GM20431 (cell line): ENCODE data around the gene BTBD7.

Experiments
- in situ Hi-C: fragments of 300-500 bp; cut with MseI, MboI; formaldehyde crosslinking; loops from one replicate; pipeline ENCODE4 v1.15.0; 2020; ENCODE audit warnings: low sequenced_read_pairs; ENCODE audit not compliant: unreplicated experiment

The BTBD7 gene

GRCh38 chr14:93305725-93306418 lies 27.0 kb downstream of the BTBD7 start:
- in situ Hi-C loops, result no loop called here

DNA sequence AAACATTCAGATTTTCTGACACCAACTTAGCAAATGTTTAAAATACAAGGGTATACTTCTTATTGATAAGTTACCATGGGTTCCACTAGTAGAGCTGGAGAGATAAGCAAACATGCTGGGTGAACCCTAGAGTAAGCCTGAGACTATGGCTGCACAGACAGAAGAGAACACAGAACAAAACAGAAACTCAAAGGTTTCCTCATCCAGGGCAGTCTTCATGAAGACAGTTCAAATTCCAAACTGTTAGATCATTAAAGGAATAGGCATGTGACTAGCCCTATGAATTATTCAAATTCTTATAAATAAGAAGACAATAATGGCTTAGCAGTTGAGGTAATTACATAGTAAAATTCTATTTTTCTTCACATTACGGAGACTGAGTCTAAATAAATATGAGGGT lies 28.1 kb downstream of the BTBD7 start:
- in situ Hi-C loops, result no loop called here

DNA sequence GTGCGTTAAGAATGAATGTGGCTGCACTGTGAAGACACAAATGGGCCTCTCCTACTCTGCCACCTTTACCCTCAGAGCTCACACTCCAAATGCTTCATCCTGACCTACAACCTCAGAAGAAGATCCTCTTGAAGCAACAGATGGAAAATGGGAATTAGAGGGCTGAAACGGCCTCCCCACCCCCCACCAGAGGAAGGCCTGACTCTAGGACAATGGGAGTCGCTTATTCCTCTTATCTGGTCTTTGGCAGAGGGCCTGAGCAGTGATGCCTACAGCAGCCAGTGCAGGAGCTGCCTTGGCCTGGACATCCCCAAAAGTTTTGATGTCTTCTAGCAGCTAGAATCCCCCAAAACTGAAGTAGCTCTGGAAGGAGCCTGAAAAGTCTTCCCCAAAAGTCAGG lies 29.2 kb downstream of the BTBD7 start:
- in situ Hi-C loops, result no loop called here

DNA sequence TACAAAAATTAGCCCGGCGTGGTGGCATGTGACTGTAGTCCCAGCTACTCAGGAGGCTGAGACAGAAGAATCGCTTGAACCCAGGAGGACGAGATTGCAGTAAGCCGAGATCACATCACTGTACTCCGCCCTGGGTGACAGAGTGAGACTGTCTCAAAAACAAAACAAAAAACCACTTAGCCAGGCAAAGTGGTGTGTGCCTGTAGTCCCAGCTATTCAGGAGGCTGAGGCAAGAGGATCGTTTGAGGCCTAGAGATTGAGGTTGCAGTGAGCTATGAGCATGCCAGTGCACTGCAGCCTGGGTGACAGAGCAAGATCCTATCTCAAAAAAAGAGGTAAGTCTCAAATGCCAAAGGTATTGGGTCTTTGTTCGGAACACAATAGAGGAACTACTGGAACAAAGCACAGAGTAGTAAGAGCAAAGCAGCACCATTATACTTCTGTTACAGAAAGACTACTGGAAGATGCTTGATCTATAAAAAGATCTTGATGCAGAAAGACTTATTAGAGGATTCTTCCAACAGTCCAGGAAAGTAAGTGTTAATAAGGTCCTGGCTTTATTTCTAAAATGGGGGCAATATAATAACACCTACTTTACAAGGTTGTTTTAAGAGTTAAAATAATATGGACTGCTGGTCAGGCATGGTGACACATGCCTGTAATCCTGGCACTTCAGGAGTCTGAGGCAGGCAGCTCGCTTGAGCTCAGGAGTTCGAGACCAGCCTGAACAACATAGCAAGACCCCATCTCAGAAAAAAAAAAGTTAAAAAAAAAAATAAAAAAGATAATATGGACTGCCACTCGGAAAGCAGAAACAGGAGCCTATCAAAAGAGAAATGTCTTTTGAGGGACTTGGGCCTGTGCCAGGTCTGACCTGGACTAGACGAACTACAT lies 29.9 kb downstream of the BTBD7 start:
- in situ Hi-C loops, result no loop called here

DNA sequence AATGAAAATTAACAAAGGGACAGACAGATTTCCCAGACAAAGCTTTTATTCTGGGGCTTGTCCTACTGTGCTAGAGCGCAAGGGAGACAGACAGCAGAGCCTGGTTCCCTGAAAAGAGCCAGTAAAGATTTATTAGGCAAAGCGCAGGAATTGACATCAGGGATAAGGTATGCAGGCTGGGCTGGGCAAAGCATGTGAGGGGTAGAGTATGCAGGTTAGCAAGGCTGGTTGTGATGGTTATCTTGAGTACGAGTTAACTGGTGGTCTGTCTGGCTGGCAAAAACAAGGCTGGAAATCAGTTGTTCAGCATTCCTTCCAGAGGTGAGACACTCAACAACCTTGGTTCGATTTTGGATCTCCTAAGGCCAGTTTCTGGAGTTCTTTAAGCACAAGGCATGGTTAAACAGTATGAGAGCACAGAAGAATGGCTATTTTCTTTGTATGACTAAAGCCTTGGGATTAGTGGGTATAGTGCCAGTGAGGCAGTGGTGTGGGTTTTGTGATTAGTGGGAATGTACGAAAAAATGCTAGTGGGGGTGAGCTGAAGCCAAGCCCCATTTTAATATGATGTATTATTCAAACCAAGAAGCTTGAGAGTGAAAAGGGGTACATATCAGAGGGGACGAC lies 30.9 kb downstream of the BTBD7 start:
- in situ Hi-C loops, result no loop called here

DNA sequence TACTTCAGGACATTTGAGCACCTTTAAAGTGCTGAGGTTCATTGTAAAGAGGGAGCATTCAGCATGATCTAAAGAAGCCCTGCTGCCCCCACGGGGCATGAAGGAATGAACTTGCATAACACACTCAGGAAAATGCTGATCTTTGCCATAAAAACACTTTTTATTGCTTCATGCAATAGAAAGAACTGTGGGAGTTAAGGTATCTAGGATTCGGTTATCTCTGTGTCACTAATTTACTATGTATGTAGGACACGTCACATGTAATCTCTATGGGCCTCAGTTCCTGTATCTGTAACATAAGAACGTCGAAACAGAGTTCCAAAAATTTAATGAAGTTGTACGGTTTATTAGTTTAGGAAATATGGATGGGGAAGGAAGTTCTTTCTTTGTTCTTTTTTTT lies 33.0 kb downstream of the BTBD7 start:
- in situ Hi-C loops, result no loop called here

DNA sequence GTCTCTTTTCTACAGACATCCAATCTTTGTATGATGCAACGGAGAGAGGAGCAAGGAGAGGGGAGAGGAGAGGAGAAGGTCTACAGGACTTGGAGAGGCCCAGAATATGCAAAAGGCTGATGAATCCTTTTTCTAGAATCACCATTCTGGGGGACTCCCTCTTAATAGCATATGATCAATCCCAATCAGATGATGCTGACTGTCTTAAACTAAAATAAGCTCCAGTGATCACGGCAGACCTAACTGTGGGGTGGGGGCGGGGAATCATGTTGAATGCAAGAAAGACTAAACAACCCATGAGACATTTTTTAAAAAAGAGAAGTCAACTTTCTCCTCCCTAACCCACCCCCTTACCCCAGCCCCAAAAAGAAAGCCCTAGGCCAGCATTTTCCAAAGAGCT lies 33.4 kb downstream of the BTBD7 start:
- in situ Hi-C loops, result no loop called here

DNA sequence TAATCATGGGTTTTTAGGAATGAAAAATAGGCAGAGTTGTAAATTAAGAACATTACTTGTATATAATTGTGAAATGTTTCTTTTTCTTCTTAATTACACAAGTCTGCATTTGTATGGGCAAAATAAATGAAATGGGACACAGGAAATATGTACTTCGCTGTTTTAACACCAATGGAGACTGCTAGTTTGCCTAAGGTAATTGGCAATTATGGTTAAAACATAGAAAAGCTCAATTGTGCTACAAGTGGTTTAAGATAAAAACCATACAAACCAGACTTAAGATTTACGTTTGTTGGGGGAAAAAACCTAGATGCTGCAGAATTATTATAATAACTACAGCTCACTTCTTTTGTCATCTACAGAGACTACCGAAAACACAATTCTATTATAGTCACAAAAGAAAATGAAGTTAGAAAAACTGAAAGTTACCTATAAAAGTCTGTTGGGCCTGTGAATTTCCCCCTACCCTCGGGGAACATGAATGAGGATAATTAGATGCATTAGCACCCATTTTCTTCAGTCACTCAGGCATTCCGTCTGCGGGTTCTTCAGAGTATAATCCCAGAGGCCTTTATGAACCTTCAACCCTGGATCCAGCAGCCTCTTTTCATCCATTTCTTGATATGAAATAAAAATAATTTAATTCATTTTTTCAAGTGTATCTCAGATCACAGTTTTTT lies 37.2 kb downstream of the BTBD7 start:
- in situ Hi-C loops, result no loop called here

DNA sequence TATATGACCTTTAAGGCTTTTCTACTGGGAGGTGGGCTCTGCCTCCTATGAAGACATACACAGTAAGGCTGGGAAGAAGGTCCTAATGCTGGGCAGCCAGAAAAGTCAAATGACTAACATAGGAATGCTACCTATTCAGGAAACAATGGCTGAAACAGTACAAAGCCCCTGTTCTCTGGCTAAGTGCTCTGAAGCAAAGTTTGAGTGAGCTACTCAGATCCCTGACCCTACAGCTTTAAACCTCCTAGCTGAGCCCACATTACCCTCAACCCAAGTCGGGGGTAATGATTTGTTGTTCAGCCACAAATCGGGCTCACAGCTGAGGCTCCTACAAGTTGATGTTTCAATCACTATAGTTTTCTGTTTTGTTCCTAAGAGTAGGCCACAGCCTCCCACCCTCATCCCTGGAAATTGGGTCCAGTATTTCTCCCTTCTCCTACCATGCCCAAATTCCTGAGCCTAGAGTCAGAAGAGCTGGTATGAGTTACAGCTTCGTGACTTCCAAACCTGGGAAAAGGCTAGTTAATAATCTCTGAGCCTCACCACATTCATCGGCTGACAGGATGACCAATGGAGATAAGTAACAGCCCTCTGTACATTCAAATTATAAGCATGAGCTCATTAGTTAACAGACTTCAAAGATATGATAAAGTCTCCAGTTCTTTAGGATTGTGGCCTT lies 46.5 kb downstream of the BTBD7 start:
- in situ Hi-C loops, result no loop called here

GRCh38 chr14:93285044-93285443 lies 47.8 kb downstream of the BTBD7 start:
- in situ Hi-C loops, result no loop called here

GRCh38 chr14:93281937-93282336 lies 50.9 kb downstream of the BTBD7 start:
- in situ Hi-C loops, result no loop called here

GRCh38 chr14:93280743-93281142 lies 52.1 kb downstream of the BTBD7 start:
- in situ Hi-C loops, result no loop called here

DNA sequence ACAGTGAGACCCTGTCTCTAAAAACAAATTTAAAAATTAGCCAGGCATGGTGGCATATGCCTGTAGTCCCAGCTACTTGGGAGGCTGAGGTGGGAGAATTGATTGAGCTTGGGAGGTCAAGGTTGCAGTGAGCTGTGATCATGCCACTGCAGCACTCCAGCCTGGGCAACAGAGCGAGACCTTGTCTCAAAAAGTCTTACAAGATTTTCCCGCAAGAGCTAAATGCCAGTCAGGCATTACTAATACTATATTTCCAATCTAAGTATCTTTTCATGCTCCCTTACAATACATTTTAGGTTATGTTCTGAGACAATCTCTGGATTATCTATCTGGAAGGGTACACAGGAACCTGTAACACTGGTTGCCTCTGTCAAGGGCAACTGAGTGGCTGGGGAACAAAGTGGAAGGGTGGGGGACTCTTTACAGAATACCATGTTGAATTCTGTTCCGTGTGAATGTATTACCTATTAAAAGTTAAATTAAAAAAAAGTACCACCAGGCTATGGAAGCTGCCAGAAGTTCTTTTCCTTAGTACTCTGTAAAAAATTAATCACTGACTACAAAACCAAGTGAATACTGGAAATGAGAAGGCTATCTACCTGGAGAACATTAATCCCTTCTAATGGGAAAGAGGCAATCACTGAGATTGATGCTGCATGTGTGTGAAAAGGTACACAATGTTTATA lies 56.7 kb downstream of the BTBD7 start:
- in situ Hi-C loops, result no loop called here

DNA sequence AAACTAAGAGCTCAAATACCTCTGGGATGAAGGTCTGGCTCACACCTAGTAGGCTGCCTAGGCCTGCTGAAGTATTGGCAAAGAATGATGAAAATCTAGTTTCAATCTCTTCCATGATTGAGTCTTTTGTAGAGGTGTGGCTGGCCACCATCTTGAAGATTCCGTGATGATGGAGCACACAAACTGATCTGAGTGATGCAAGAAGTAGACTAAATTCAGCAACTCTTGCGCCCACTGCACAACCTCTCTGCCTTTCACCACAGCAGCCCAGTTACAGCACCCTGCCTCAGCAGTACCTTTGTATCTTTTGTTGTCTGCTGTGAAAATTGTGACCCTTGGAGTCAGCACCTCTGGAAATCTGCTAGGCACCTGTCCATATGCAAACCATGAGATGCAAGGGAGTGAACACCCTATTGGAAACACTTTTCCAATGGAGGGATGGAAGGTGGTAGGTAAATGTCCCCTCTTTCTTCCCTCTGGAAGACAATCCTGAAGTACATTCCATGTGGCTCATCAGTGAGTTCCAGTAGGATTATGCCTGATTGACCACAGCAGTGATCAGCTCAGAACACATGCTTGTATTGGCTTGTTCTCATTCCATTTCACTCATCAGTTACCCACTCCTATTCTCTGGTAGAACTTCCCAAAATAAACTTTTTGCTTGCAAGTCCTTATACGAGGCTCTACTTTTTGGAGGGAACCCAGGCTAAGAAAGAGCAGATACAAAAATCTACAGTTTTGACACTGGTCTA lies 58.6 kb downstream of the BTBD7 start:
- in situ Hi-C loops, result no loop called here

GRCh38 chr14:93271111-93271510 lies 61.7 kb downstream of the BTBD7 start:
- in situ Hi-C loops, result no loop called here

GRCh38 chr14:93269341-93270068 lies 63.3 kb downstream of the BTBD7 start:
- in situ Hi-C loops, result no loop called here

DNA sequence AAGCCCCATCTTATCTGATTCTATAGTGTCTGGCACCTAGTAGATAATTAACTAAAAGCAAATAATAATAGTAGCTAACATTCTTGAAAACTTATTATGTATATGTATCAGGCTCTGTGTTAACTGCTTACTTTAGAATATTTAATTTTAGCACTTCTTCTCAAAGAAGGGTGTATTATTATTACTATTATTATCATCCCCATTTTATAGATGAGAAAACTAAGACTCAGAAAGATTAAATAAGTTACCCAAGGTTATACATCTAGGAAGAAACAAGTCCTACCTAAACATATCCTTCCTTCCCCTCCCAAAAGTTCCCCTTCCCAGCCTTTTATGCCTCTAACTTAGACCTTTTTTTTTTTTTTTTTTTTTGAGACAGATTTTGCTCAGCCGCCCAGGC lies 64.4 kb downstream of the BTBD7 start:
- in situ Hi-C loops, result no loop called here

DNA sequence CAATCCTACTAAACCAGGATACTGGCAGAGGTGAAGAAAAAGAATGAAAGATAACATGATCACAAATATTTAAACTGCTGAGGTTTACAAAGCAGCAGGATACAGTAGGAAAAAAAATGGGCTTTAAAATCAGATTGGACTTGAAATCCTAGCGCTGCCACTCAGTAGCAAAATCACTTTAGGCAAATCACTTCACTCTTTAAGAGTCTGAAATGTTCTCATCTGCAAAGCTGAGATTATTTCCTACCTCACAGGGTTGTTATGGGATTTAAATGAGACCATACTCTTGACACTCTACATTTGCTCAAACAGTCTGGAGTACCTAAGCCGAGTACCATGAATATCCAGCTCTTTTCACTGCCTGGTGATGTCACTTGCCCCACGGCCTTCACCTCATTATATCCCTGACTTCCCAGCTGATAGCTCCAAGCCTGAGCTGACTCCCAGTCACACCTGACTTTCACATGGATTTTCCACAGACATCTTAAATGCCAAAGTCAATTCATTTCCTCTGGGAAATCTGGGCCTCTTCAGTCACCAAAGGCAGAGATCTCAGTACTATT lies 65.6 kb downstream of the BTBD7 start:
- in situ Hi-C loops, result no loop called here
